Mononuclear cell (primary cell): Measurements from ENCODE around the gene TTLL6. TPM values are rescaled to one million over a fixed set of nuclear protein-coding genes. Genes with fewer than 3 reads are reported as not detected.
"Not testable (repeated sequence)": the region's sequence is repeated elsewhere in the genome, so short reads cannot be mapped to it uniquely, and the experiment has no call there.

ENCODE experiments used
- H3K27me3 ChIP-seq: 2 replicates; pipeline ENCODE4 v1.6.0; 2011; ENCODE audit warnings: low read length, control low read depth; ENCODE audit not compliant: insufficient read depth
- H3K4me1 ChIP-seq: 2 replicates; pipeline ENCODE4 v1.5.1; 2011; ENCODE audit warnings: mild to moderate bottlenecking, low read length, control low read depth; ENCODE audit not compliant: insufficient read depth
- H3K4me3 ChIP-seq: 2 replicates; pipeline ENCODE4 v1.5.1; 2011; ENCODE audit warnings: mild to moderate bottlenecking, low read length, moderate library complexity
- H3K9me3 ChIP-seq: 2 replicates; pipeline ENCODE4 v1.5.1; 2011; ENCODE audit warnings: low read depth, mild to moderate bottlenecking, control low read depth, low read length
- total RNA-seq: library from RNA; depleted of rRNA; stranded (reverse); fragments of >200 nt; gene quantifications from one replicate; pipeline ENCODE4 v1.2.3, GENCODE V29; 2012

TTLL6 gene
- total RNA-seq, 1 donor = not detected

GRCh38 chr17:48720266-48721008 is 96.6 kb downstream of the TTLL6 start:
- H3K4me3 ChIP-seq = no peak overlapping the region
- peaks cover 100% of the 10 kb centered on the region for H3K27me3 ChIP-seq
- H3K4me1 ChIP-seq = peaks cover 40% of the 10 kb centered on the region
- H3K9me3 ChIP-seq = no peaks in the 10 kb centered on the region

GRCh38 chr17:48719642-48720265 is 97.3 kb downstream of the TTLL6 start:
- Histone ChIP-seq H3K4me3 (no peak overlapping the region), H3K4me1 (peaks cover 34% of the 10 kb centered on the region), H3K9me3 (no peaks in the 10 kb centered on the region), H3K27me3 (peaks cover 99% of the 10 kb centered on the region)

- Histone ChIP-seq H3K27me3 (peaks cover 98% of the 10 kb centered on the region), H3K4me1 (peaks cover 26% of the 10 kb centered on the region), H3K9me3 (no peaks in the 10 kb centered on the region), H3K4me3 (no peak overlapping the region)
These were observed 98.0 kb downstream of the TTLL6 start for GRCh38 chr17:48718761-48719641.

- H3K4me3 ChIP-seq = no peak overlapping the region
- no peaks in the 10 kb centered on the region for H3K9me3 ChIP-seq
- peaks cover 19% of the 10 kb centered on the region for H3K4me1 ChIP-seq
- H3K27me3 ChIP-seq = peaks cover 91% of the 10 kb centered on the region
These were observed 98.7 kb downstream of the TTLL6 start for GRCh38 chr17:48718227-48718760.

- H3K27me3 ChIP-seq = peaks cover 86% of the 10 kb centered on the region
- H3K4me1 ChIP-seq = peaks cover 13% of the 10 kb centered on the region
- H3K4me3 ChIP-seq = no peak overlapping the region
- no peaks in the 10 kb centered on the region for H3K9me3 ChIP-seq
These were observed 99.4 kb downstream of the TTLL6 start for GRCh38 chr17:48717367-48718226.

GRCh38 chr17:48716549-48716948 is 100.5 kb downstream of the TTLL6 start:
- Histone ChIP-seq H3K27me3 (peaks cover 81% of the 10 kb centered on the region), H3K4me1 (peaks cover 13% of the 10 kb centered on the region)
- H3K9me3 ChIP-seq, H3K4me3 ChIP-seq: not testable (repeated sequence)

- Histone ChIP-seq H3K27me3 (peaks cover 79% of the 10 kb centered on the region), H3K4me1 (peaks cover 13% of the 10 kb centered on the region), H3K9me3 (no peaks in the 10 kb centered on the region), H3K4me3 (no peak overlapping the region)
These were observed 101.3 kb downstream of the TTLL6 start for GRCh38 chr17:48715496-48716399.

Other genes with a start within 250 kb of the TTLL6 start
- gene HOXB4, start 238.9 kb downstream of the TTLL6 start, total RNA-seq = 0.31 TPM
- gene HOXB3, start 227.0 kb downstream of the TTLL6 start, total RNA-seq = 0.94 TPM
- gene HOXB5, start 223.4 kb downstream of the TTLL6 start, total RNA-seq = not detected
- not detected for gene HOXB6, start 212.2 kb downstream of the TTLL6 start, total RNA-seq
- 0.10 TPM for gene HOXB7, start 206.2 kb downstream of the TTLL6 start, total RNA-seq
- gene HOXB8, start 201.9 kb downstream of the TTLL6 start, total RNA-seq = 0.10 TPM
- gene HOXB9, start 190.9 kb downstream of the TTLL6 start, total RNA-seq = not detected
- not detected for gene PRAC1, start 94.7 kb downstream of the TTLL6 start, total RNA-seq
- gene PRAC2, start 94.0 kb downstream of the TTLL6 start, total RNA-seq = not detected
- not detected for gene HOXB13, start 88.5 kb downstream of the TTLL6 start, total RNA-seq
- 136 TPM for gene CALCOCO2, start 13.8 kb upstream of the TTLL6 start, total RNA-seq
- gene ATP5MC1, start 75.6 kb upstream of the TTLL6 start, total RNA-seq = 16.5 TPM
- 46.1 TPM for gene UBE2Z, start 91.2 kb upstream of the TTLL6 start, total RNA-seq
- 31.4 TPM for gene SNF8, start 127.6 kb upstream of the TTLL6 start, total RNA-seq
- not detected for gene GIP, start 151.4 kb upstream of the TTLL6 start, total RNA-seq
- gene IGF2BP1, start 180.2 kb upstream of the TTLL6 start, total RNA-seq = under 0.01 TPM